ENCODE results near the gene PDRG1.

GRCh38 chr20:31954500-31954899 lies 2.7 kb upstream of the PDRG1 start:
- no peak for TF ChIP-seq SUZ12 (IDR thresholded peaks at IDR 0.05; ENCODE audit: extremely low read depth, insufficient read depth, insufficient read length)
- TF ChIP-seq YY1 (IDR thresholded peaks at IDR 0.05; ENCODE audit: insufficient read depth, insufficient read length), result no peak
- no peak for TF ChIP-seq ZNF274 (IDR thresholded peaks at IDR 0.05; ENCODE audit: low read depth, low read length)

Data from NT2/D1 (cell line).